HL-60 (cell line): ENCODE data around the gene TSC22D4.

Experiments used
- GABPA ChIP-seq: IDR thresholded peaks from 2 replicates; pipeline ENCODE4 v1.6.1; 2012; ENCODE audit warnings: low read depth
- POLR2AphosphoS5 ChIP-seq: IDR thresholded peaks from 2 replicates; pipeline ENCODE4 v1.6.1; 2012; ENCODE audit warnings: low read depth
- SPI1 ChIP-seq: IDR thresholded peaks from 2 replicates; pipeline ENCODE4 v1.6.1; 2012; ENCODE audit warnings: low read depth, mild to moderate bottlenecking, borderline replicate concordance
- TF ChIP-seq, protein P1 (sequence below): IDR thresholded peaks from one replicate; pipeline ENCODE4 v1.5.1; 2011; ENCODE audit warnings: low read length, control low read depth, inconsistent platforms; ENCODE audit not compliant: insufficient read depth
- TF ChIP-seq, protein P2 (sequence below): IDR thresholded peaks from 2 replicates; pipeline ENCODE4 v1.6.1; 2012; ENCODE audit warnings: low read depth; ENCODE audit not compliant: insufficient replicate concordance

- TF ChIP-seq POLR2AphosphoS5 (peak; percentile 70), GABPA (no peak), SPI1 (no peak)
- TF ChIP-seq, protein P1, sequence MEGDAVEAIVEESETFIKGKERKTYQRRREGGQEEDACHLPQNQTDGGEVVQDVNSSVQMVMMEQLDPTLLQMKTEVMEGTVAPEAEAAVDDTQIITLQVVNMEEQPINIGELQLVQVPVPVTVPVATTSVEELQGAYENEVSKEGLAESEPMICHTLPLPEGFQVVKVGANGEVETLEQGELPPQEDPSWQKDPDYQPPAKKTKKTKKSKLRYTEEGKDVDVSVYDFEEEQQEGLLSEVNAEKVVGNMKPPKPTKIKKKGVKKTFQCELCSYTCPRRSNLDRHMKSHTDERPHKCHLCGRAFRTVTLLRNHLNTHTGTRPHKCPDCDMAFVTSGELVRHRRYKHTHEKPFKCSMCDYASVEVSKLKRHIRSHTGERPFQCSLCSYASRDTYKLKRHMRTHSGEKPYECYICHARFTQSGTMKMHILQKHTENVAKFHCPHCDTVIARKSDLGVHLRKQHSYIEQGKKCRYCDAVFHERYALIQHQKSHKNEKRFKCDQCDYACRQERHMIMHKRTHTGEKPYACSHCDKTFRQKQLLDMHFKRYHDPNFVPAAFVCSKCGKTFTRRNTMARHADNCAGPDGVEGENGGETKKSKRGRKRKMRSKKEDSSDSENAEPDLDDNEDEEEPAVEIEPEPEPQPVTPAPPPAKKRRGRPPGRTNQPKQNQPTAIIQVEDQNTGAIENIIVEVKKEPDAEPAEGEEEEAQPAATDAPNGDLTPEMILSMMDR: no peak
- TF ChIP-seq, protein P2, sequence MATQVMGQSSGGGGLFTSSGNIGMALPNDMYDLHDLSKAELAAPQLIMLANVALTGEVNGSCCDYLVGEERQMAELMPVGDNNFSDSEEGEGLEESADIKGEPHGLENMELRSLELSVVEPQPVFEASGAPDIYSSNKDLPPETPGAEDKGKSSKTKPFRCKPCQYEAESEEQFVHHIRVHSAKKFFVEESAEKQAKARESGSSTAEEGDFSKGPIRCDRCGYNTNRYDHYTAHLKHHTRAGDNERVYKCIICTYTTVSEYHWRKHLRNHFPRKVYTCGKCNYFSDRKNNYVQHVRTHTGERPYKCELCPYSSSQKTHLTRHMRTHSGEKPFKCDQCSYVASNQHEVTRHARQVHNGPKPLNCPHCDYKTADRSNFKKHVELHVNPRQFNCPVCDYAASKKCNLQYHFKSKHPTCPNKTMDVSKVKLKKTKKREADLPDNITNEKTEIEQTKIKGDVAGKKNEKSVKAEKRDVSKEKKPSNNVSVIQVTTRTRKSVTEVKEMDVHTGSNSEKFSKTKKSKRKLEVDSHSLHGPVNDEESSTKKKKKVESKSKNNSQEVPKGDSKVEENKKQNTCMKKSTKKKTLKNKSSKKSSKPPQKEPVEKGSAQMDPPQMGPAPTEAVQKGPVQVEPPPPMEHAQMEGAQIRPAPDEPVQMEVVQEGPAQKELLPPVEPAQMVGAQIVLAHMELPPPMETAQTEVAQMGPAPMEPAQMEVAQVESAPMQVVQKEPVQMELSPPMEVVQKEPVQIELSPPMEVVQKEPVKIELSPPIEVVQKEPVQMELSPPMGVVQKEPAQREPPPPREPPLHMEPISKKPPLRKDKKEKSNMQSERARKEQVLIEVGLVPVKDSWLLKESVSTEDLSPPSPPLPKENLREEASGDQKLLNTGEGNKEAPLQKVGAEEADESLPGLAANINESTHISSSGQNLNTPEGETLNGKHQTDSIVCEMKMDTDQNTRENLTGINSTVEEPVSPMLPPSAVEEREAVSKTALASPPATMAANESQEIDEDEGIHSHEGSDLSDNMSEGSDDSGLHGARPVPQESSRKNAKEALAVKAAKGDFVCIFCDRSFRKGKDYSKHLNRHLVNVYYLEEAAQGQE: no peak
Measured at GRCh38 chr7:100435401-100436304, 43.4 kb downstream of the TSC22D4 start.
